Measurements from ENCODE around the gene DOK7.

DOK7 gene

GRCh38 chr4:3466691-3467600 is 3.8 kb downstream of the DOK7 start:
- no peak overlapping the region for H3K9ac ChIP-seq (ENCODE audit: low read depth, low read length)
- peaks cover 14% of the 10 kb centered on the region for H3K27me3 ChIP-seq (ENCODE audit: control insufficient read depth, insufficient read depth, low read length)
- no peak overlapping the region for H3K4me2 ChIP-seq (ENCODE audit: low read length)
- H3K9me3 ChIP-seq (replicated peaks; ENCODE audit: low read length) = no peaks in the 10 kb centered on the region
- peaks cover 15% of the 10 kb centered on the region for H3K4me1 ChIP-seq (ENCODE audit: control insufficient read depth, insufficient read depth, low read length)
- H3K4me3 ChIP-seq (ENCODE audit: low read length) = no peak overlapping the region
- H3K36me3 ChIP-seq (ENCODE audit: insufficient read depth, low read length) = no peaks in the 10 kb centered on the region

DNA sequence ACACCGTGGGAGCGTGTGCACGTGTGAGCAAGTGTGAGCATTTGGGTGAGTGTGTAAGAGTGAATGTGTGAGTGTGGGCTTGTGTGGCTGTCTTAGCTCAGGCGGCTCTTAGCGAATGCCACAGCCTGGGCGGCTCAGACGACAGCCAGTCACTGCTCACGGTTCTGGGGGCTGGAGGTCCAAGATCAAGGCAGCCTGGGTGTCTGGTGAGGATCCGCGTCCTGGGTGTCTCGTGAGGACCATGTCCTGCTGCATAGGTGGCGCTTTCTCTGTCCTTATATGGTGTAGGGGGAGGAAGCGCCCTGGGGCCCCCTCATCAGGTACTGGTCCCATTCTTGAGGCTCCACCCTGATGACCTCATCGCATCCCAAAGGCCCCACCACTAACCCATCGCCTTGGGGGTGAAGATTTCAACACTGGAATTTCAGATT is 4.5 kb downstream of the DOK7 start:
- no peaks in the 10 kb centered on the region for H3K9me3 ChIP-seq (replicated peaks; ENCODE audit: low read length)
- H3K4me1 ChIP-seq (ENCODE audit: control insufficient read depth, insufficient read depth, low read length) = peaks cover 9% of the 10 kb centered on the region
- H3K27me3 ChIP-seq (ENCODE audit: control insufficient read depth, insufficient read depth, low read length) = peaks cover 7% of the 10 kb centered on the region
- no peaks in the 10 kb centered on the region for H3K36me3 ChIP-seq (ENCODE audit: insufficient read depth, low read length)
- no peak overlapping the region for H3K4me2 ChIP-seq (ENCODE audit: low read length)
- no peak overlapping the region for H3K9ac ChIP-seq (ENCODE audit: low read depth, low read length)
- H3K4me3 ChIP-seq (ENCODE audit: low read length) = no peak overlapping the region

- H3K4me1 ChIP-seq (ENCODE audit: control insufficient read depth, insufficient read depth, low read length) = peaks cover 5% of the 10 kb centered on the region
- peaks cover 6% of the 10 kb centered on the region for H3K27me3 ChIP-seq (ENCODE audit: control insufficient read depth, insufficient read depth, low read length)
Observed at GRCh38 chr4:3468154-3468553, 5.0 kb downstream of the DOK7 start.

DNA sequence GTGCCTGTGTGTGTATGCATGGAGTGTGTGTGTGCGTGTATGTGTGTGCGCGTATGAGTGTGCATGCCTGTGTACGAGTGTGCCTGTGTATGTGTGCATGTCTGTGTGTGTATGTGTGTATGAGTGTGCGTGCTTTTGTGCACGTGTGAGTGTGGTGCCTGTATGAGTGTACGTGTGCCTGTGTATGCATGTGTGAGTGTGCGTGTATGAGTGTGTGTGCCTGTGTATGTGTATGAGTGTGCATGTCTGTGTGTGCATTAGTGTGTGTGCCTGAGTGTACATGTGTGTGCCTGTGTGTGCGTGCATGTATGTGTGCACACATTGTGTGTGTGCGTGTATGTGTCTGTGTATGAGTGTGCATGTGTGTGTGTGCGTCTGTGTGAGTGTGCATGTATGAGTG is 5.7 kb downstream of the DOK7 start:
- H3K36me3 ChIP-seq (ENCODE audit: insufficient read depth, low read length) = no peaks in the 10 kb centered on the region
- H3K9me3 ChIP-seq (replicated peaks; ENCODE audit: low read length) = no peaks in the 10 kb centered on the region
- H3K4me2 ChIP-seq (ENCODE audit: low read length) = no peak overlapping the region
- H3K27me3 ChIP-seq (ENCODE audit: control insufficient read depth, insufficient read depth, low read length) = peaks cover 6% of the 10 kb centered on the region
- H3K9ac ChIP-seq (ENCODE audit: low read depth, low read length) = no peak overlapping the region
- H3K4me1 ChIP-seq (ENCODE audit: control insufficient read depth, insufficient read depth, low read length) = peaks cover 5% of the 10 kb centered on the region
- H3K4me3 ChIP-seq (ENCODE audit: low read length) = no peak overlapping the region

More at GRCh38 chr4:3468154-3468553, 5.0 kb downstream of the DOK7 start:
- H3K4me3 ChIP-seq (ENCODE audit: low read length) = no peak overlapping the region
- H3K9me3 ChIP-seq (replicated peaks; ENCODE audit: low read length) = no peaks in the 10 kb centered on the region
- H3K4me2 ChIP-seq (ENCODE audit: low read length) = no peak overlapping the region
- H3K9ac ChIP-seq (ENCODE audit: low read depth, low read length) = no peak overlapping the region
- no peaks in the 10 kb centered on the region for H3K36me3 ChIP-seq (ENCODE audit: insufficient read depth, low read length)

- Histone ChIP-seq H3K36me3 (ENCODE audit: insufficient read depth, low read length) (no peaks in the 10 kb centered on the region), H3K9me3 (replicated peaks; ENCODE audit: low read length) (no peaks in the 10 kb centered on the region), H3K9ac (ENCODE audit: low read depth, low read length) (no peak overlapping the region), H3K4me2 (ENCODE audit: low read length) (no peak overlapping the region), H3K27me3 (ENCODE audit: control insufficient read depth, insufficient read depth, low read length) (peaks cover 2% of the 10 kb centered on the region), H3K4me1 (ENCODE audit: control insufficient read depth, insufficient read depth, low read length) (peaks cover 4% of the 10 kb centered on the region), H3K4me3 (ENCODE audit: low read length) (no peak overlapping the region)
Observed at GRCh38 chr4:3469386-3470243, 6.5 kb downstream of the DOK7 start.

DNA sequence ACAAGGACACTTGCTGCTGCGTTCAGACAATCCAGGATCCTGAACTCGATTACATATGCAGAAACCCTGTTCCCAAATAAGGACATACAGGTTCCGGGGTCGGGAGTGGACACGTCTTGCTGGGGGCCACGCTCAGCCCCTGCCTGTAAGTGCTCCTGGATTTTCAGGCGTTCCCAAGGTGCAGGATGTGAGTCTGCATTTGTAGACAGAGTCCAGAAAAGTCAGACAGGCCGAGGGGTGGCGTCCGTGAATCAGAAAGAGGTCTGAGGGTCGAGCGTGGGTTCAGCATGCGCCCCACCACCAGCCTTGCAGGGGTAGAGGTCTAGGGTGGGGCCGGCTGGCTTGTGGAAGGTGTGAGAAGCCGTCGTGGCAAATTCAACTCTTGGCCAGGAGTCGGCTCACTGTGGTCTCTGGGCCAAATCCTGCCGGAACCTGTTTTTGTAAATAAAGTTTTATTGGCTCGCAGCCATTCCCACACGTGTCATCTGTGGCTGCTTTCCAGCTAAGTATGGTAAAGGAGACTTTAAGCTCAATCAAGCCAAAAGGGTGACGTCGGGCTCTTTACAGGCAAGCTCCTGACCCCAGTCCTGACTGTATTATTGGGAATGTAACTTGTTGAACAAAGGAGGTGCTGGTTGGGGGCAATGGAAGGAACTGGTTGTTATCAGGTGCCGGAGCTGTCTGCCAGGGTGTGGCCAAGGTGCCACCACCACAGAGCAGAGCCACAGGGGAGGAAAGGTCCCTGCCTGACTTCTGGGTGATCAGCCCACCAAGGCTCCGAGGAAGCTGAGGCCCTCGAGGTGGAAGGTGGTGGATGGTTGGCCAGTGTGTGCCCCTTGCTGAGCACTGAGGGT is 7.4 kb downstream of the DOK7 start:
- Histone ChIP-seq H3K4me1 (ENCODE audit: control insufficient read depth, insufficient read depth, low read length) (no peaks in the 10 kb centered on the region), H3K36me3 (ENCODE audit: insufficient read depth, low read length) (no peaks in the 10 kb centered on the region), H3K4me3 (ENCODE audit: low read length) (no peak overlapping the region), H3K4me2 (ENCODE audit: low read length) (no peak overlapping the region), H3K9ac (ENCODE audit: low read depth, low read length) (no peak overlapping the region), H3K27me3 (ENCODE audit: control insufficient read depth, insufficient read depth, low read length) (no peaks in the 10 kb centered on the region), H3K9me3 (replicated peaks; ENCODE audit: low read length) (no peaks in the 10 kb centered on the region)

DNA sequence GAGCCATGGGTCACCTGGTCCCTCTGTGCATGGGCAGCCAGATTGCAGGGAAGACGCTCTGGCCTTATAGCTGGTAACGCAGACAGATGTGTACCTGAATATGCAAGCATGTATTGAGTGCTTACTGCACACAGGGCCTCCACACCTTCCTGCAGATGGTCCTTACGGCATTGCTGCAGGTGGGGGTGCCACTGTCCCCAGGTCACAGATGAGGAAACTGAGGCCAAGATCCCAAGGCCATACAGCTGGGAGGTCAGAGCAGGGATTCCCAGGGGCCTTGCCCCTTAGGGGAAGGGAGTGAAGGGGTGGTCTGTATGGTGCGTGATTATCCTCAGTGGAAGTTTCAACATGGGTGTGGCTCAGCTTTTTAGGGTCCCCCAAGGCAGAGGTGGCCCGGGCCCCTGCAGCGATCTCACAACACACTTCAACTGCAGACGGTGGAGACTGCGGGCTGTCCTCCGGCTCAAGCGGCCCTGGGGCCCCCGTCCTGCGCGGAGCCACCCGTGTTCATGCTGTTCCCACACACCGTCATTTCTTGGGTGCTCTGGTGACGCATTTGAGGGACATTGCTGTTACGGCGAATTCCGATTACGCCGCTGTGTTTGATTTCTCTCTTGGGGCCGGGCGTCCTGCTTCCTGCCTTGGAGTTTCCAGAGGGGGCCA is 8.1 kb downstream of the DOK7 start:
- no peak overlapping the region for H3K4me3 ChIP-seq (ENCODE audit: low read length)
- H3K4me2 ChIP-seq (ENCODE audit: low read length) = no peak overlapping the region
- H3K9me3 ChIP-seq (replicated peaks; ENCODE audit: low read length) = no peaks in the 10 kb centered on the region
- H3K27me3 ChIP-seq (ENCODE audit: control insufficient read depth, insufficient read depth, low read length) = no peaks in the 10 kb centered on the region
- H3K9ac ChIP-seq (ENCODE audit: low read depth, low read length) = no peak overlapping the region
- no peaks in the 10 kb centered on the region for H3K36me3 ChIP-seq (ENCODE audit: insufficient read depth, low read length)
- H3K4me1 ChIP-seq (ENCODE audit: control insufficient read depth, insufficient read depth, low read length) = no peaks in the 10 kb centered on the region

GRCh38 chr4:3471886-3472285 is 8.8 kb downstream of the DOK7 start:
- Histone ChIP-seq H3K9ac (ENCODE audit: low read depth, low read length) (no peak overlapping the region), H3K9me3 (replicated peaks; ENCODE audit: low read length) (no peaks in the 10 kb centered on the region), H3K4me3 (ENCODE audit: low read length) (no peak overlapping the region), H3K4me1 (ENCODE audit: control insufficient read depth, insufficient read depth, low read length) (no peaks in the 10 kb centered on the region), H3K4me2 (ENCODE audit: low read length) (no peak overlapping the region), H3K27me3 (ENCODE audit: control insufficient read depth, insufficient read depth, low read length) (no peaks in the 10 kb centered on the region), H3K36me3 (ENCODE audit: insufficient read depth, low read length) (no peaks in the 10 kb centered on the region)

DNA sequence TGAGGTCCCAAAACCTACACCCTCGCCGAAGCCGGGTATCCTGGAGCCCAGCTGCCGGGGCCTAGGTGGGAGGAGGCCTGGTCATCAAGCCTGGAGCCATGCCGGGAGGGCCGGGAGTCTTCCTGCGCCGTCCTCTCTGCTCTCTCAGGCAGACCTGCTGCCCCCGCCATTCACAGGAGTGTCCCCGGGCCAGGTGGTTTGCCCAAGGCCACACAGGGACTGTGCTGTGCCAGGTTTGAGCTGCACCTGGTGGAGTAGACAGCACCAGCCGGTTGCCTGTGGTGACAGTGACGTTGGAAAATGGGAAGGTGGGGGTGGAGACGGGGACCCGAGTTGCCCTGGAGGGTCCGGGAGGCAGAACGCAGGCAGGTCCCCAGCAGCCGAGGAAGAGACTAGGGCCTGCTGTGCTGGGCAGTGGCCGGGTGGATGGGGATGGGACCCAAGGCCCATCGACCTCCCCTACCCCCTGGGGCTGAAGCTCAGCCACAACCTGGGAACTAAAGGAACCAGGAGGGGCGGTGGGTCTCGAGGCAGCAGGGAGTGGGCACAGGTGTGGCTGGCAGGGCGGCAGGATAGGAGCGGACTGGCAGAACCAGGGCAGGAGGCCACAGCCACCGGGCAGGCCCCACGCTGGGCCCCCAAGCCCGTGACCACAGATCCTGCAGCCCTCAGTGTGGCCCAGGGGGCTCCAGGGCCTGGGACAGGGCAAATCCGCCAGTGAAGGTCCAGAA is 9.5 kb downstream of the DOK7 start:
- Histone ChIP-seq H3K4me1 (ENCODE audit: control insufficient read depth, insufficient read depth, low read length) (no peaks in the 10 kb centered on the region), H3K4me3 (ENCODE audit: low read length) (no peak overlapping the region), H3K36me3 (ENCODE audit: insufficient read depth, low read length) (no peaks in the 10 kb centered on the region), H3K9me3 (replicated peaks; ENCODE audit: low read length) (no peaks in the 10 kb centered on the region), H3K27me3 (ENCODE audit: control insufficient read depth, insufficient read depth, low read length) (no peaks in the 10 kb centered on the region), H3K9ac (ENCODE audit: low read depth, low read length) (no peak overlapping the region), H3K4me2 (ENCODE audit: low read length) (no peak overlapping the region)

GRCh38 chr4:3473181-3473950 is 10.3 kb downstream of the DOK7 start:
- no peak overlapping the region for H3K4me3 ChIP-seq (ENCODE audit: low read length)
- no peaks in the 10 kb centered on the region for H3K4me1 ChIP-seq (ENCODE audit: control insufficient read depth, insufficient read depth, low read length)
- H3K36me3 ChIP-seq (ENCODE audit: insufficient read depth, low read length) = no peaks in the 10 kb centered on the region
- no peak overlapping the region for H3K4me2 ChIP-seq (ENCODE audit: low read length)
- no peaks in the 10 kb centered on the region for H3K27me3 ChIP-seq (ENCODE audit: control insufficient read depth, insufficient read depth, low read length)
- H3K9ac ChIP-seq (ENCODE audit: low read depth, low read length) = no peak overlapping the region
- H3K9me3 ChIP-seq (replicated peaks; ENCODE audit: low read length) = no peaks in the 10 kb centered on the region

Measured in skeletal muscle satellite cell (primary cell).